KMS-11 (cell line): ENCODE data around the gene GRIP2.

Experiments used
- H2AFZ ChIP-seq: fragments of 200-600 bp; sonication (generic); 2 replicates; pipeline ENCODE4 v1.6.1; 2016; ENCODE audit warnings: antibody characterized with exemption, mixed run types, low read depth
- H3K27ac ChIP-seq: fragments of 200-600 bp; sonication (generic); 2 replicates; pipeline ENCODE4 v1.6.1; 2016; ENCODE audit warnings: mild to moderate bottlenecking, mixed run types
- H3K27me3 ChIP-seq: fragments of 200-600 bp; sonication (generic); 2 replicates; pipeline ENCODE4 v1.6.1; 2017; ENCODE audit warnings: mild to moderate bottlenecking, low read depth, mixed run types, moderate library complexity; ENCODE audit not compliant: insufficient read depth
- H3K36me3 ChIP-seq: fragments of 200-600 bp; sonication (generic); 2 replicates; pipeline ENCODE4 v1.6.1; 2017; ENCODE audit warnings: mild to moderate bottlenecking, mixed run types; ENCODE audit not compliant: insufficient read depth
- H3K4me1 ChIP-seq: fragments of 200-600 bp; sonication (generic); 2 replicates; pipeline ENCODE4 v1.6.1; 2016; ENCODE audit warnings: mild to moderate bottlenecking, low read depth, mixed run types; ENCODE audit not compliant: poor library complexity, severe bottlenecking
- H3K4me2 ChIP-seq: fragments of 200-600 bp; sonication (generic); 2 replicates; pipeline ENCODE4 v1.7.0; 2016; ENCODE audit warnings: mild to moderate bottlenecking, mixed run types
- H3K4me3 ChIP-seq: fragments of 200-600 bp; sonication (generic); IDR thresholded peaks from 2 replicates; pipeline ENCODE4 v1.6.1; 2017; ENCODE audit warnings: low read depth, low read length, mixed read lengths; ENCODE audit not compliant: insufficient read depth
- H3K79me2 ChIP-seq: fragments of 200-600 bp; sonication (generic); 2 replicates; pipeline ENCODE4 v1.6.1; 2016; ENCODE audit warnings: low read depth, mixed run types; ENCODE audit not compliant: insufficient read depth
- H3K9ac ChIP-seq: fragments of 200-600 bp; sonication (generic); 2 replicates; pipeline ENCODE4 v1.6.1; 2016; ENCODE audit warnings: mild to moderate bottlenecking, mixed run types
- H4K20me1 ChIP-seq: fragments of 200-600 bp; sonication (generic); 2 replicates; pipeline ENCODE4 v1.6.1; 2016; ENCODE audit warnings: mild to moderate bottlenecking, mixed run types; ENCODE audit not compliant: insufficient read depth
- CTCF ChIP-seq: fragments of 200-600 bp; sonication (generic); conservative IDR thresholded peaks from 2 replicates; pipeline ENCODE4 v1.6.1; 2017; ENCODE audit warnings: low read depth, mild to moderate bottlenecking, antibody characterized with exemption, low read length, moderate library complexity, mixed read lengths

Gene GRIP2

GRCh38 chr3:14450506-14450905, 89.6 kb downstream of the GRIP2 start:
- H4K20me1 ChIP-seq: no peaks in the 10 kb centered on the region
- H3K9ac ChIP-seq: no peak overlapping the region
- no peaks in the 10 kb centered on the region for H3K4me1 ChIP-seq
- H2AFZ ChIP-seq: no peak overlapping the region
- H3K27ac ChIP-seq: no peak overlapping the region
- H3K79me2 ChIP-seq: no peaks in the 10 kb centered on the region
- no peak overlapping the region for H3K4me2 ChIP-seq
- H3K27me3 ChIP-seq: no peaks in the 10 kb centered on the region
- H3K36me3 ChIP-seq: no peaks in the 10 kb centered on the region
- H3K4me3 ChIP-seq: no peak overlapping the region
- TF ChIP-seq CTCF: no peak

GRCh38 chr3:14448756-14449727, 91.1 kb downstream of the GRIP2 start:
- no peaks in the 10 kb centered on the region for H3K36me3 ChIP-seq
- H3K27ac ChIP-seq: no peak overlapping the region
- no peaks in the 10 kb centered on the region for H3K79me2 ChIP-seq
- no peak overlapping the region for H3K4me2 ChIP-seq
- H2AFZ ChIP-seq: no peak overlapping the region
- H3K27me3 ChIP-seq: no peaks in the 10 kb centered on the region
- H3K9ac ChIP-seq: no peak overlapping the region
- H4K20me1 ChIP-seq: no peaks in the 10 kb centered on the region
- no peak for TF ChIP-seq CTCF
- no peaks in the 10 kb centered on the region for H3K4me1 ChIP-seq
- H3K4me3 ChIP-seq: no peak overlapping the region

- no peak overlapping the region for H3K4me2 ChIP-seq
- H3K9ac ChIP-seq: no peak overlapping the region
- no peaks in the 10 kb centered on the region for H3K27me3 ChIP-seq
- no peaks in the 10 kb centered on the region for H3K4me1 ChIP-seq
- TF ChIP-seq CTCF: no peak
- H3K36me3 ChIP-seq: no peaks in the 10 kb centered on the region
- H2AFZ ChIP-seq: no peak overlapping the region
- no peak overlapping the region for H3K4me3 ChIP-seq
- no peak overlapping the region for H3K27ac ChIP-seq
- H3K79me2 ChIP-seq: no peaks in the 10 kb centered on the region
- H4K20me1 ChIP-seq: no peaks in the 10 kb centered on the region
Measured at GRCh38 chr3:14448063-14448462, 92.1 kb downstream of the GRIP2 start.

GRCh38 chr3:14446988-14447570, 93.1 kb downstream of the GRIP2 start:
- Histone ChIP-seq H3K27me3 (no peaks in the 10 kb centered on the region), H3K36me3 (no peaks in the 10 kb centered on the region), H3K79me2 (no peaks in the 10 kb centered on the region), H3K27ac (no peak overlapping the region), H2AFZ (no peak overlapping the region), H3K4me1 (no peaks in the 10 kb centered on the region), H3K4me2 (no peak overlapping the region), H3K4me3 (no peak overlapping the region), H4K20me1 (no peaks in the 10 kb centered on the region), H3K9ac (no peak overlapping the region)
- TF ChIP-seq CTCF: no peak
